Hematopoietic multipotent progenitor cell treated with erythropoietin and hydrocortisone succinate and interleukin-3 and kit ligand, for 8 days (in vitro differentiated cells): ENCODE measurements around the gene SLC22A8.
"Not testable (repeated sequence)": the region's sequence is repeated elsewhere in the genome, so short reads cannot be mapped to it uniquely, and the experiment has no call there.

Experiments used
- DNase-seq: peaks from one replicate; pipeline ENCODE4 v3.0.0-alpha.2; 2015

SLC22A8 gene

GRCh38 chr11:62985041-62985750, 30.4 kb downstream of the SLC22A8 start:
- DNase-seq, result no peak

DNA sequence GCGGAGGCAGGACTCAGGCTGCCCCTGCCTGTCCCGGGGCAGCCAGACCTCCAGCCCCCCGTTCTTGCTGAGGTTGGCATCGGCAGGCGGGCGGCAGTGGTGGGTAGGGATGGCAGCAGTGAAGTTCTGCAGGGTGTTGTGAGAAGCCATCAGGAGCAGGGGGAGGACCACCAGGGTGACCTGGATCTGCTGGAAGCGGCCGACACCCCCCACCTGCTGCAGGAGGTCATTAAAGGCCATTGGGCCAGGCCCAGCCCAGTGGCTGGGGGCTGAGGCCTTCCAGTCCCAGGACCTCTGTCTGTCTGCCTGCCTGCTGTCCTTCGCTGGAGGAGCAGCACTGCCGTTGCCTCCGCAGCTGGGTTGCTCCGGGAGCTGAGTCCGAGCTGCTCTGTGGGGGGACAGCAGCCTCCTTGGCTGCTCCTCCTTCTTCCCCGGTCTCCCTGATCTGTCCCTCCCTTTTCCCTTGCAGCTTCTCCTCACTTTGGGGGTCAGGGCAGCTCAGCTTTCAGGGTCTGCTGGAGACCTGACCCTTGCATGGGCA, 31.1 kb downstream of the SLC22A8 start, which contains the start of gene SLC22A6:
SLC22A6 (minus strand) TSS at position 517 of the 541 bp plus-strand sequence; CDS start at position 240, 277 bp downstream.
- no peak for DNase-seq

GRCh38 chr11:62983536-62984199, 32.0 kb downstream of the SLC22A8 start:
- DNase-seq, result no peak

DNA sequence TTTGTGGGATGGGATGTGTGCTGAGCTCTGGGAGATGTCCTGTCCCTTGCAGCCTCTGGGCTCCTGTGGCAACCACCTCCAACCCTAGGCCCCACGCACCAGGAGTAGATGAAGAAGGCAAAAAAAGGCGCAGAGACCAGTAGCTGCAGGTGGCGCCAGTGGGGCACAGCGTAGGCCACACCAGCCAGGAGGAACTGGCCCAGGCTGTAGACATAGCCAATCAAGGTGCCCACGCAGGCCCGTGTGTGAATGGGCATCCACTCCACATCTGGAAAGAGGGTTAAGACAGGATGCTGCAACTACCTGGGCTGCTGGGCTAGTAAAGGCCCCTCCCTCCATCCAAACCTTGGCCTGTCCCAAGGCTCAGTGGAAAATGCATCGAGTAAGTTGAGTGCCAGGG, 33.9 kb downstream of the SLC22A8 start:
- no peak for DNase-seq

DNA sequence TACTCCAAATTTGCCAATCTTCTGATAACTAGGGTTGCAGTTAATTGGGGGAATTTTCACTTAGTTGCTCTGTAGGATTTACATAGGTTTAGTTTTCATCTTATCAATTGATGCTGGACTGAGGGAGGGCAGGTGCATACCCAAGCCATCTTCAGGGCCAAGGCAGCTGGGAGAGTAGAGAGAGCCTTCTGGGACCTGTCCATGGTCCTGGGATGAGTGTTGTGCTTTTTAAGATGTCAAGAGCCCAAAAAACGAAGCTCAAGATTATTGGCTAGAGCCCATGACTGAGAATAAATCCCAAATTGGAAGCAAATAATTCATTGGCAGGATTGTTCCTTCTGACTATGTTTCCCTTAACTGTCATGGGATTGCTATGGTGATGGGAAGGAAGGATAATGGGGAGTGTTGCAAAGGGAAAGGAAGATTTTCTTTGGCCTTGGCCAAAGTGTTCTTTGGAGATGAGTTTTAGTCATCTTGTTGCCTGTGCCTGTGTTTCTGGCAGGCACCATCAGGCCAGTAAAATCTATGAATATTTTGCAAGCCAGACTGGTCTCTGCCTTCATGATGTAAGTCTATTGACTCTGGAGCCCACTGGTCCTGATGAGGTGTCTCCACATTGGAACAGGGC, 35.4 kb downstream of the SLC22A8 start:
- DNase-seq, result no peak

GRCh38 chr11:62976109-62976508, 39.5 kb downstream of the SLC22A8 start:
- peak; percentile 15 for DNase-seq

DNA sequence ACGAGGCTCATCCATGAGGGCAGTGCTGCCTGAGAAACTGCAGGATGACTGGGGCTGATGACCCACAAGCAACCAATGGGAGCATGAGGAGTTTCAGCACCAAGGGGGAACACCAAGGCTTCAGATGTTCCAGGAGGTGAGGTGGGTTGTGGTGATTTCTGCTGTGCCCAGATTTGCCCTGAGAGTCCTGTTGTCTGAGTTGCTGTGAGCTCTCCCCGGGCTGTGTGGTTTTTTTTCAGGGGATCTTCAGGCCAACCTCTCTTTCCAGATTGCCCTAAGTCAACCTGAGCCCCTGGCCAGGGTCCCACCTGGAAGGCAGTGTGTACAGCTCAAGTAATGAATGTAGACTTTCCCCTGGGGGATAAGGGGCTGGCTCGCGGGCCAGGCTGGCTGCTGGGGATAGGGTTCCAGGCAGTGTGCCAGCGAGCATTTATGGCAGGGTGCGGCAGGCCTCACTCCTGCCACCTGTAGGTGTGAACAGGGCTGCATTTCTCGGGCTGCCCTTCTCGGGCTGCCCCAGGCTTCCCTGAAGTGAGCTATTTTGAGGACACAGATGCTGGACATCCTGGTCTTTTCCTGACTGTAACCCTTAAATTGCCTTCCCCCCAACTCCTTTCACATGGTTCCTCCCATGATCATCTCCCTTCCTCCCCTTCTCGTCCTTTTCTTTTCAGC, 40.7 kb downstream of the SLC22A8 start:
- DNase-seq, result peak; percentile 55

DNA sequence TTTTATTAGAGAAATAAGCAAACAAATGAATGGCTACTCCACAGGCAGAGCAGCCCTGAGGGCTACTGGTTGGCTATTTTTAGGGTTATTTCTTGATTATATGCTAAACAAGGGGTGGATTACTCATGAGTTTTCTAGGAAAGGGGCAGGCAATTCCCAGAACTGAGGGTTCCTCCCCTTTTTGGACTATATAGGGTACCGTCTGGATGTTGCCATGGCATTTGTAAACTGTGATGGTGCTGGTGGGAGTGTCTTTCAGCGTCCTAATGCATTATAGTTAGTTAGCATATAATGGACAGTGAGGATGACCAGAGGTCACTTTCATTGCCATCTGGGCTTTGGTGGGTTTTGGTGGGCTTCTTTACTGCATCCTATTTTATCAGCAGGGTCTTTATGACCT, 50.1 kb downstream of the SLC22A8 start:
- DNase-seq, result peak; percentile 43

GRCh38 chr11:62962391-62962790, 53.2 kb downstream of the SLC22A8 start:
- no peak for DNase-seq

DNA sequence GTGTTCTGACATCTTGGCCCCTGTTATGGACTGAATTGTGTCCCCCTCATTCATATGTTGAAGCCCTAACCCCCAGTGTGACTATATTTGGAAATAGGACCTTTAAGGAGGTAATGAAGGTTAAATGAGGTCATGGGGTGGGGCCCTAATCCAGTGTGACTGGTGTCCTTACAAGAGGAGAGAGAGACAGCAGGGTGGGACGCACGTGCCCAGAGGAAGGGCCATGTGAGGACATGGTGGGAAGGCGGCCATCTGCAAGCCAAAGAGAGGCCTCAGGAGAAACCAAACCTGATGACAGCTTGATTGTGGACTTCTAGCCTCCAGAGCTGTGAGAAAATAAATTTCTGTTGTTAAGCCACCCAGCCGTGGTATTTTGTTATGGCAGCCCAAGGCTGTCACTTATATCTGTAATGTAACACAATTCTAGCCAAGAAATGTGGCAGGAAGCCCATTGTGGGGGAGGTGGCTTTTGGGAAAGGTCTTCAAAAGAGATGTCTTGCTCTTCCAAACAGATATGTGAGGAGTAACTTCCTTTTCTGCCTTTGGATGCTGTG, 54.5 kb downstream of the SLC22A8 start:
- DNase-seq, result no peak

DNA sequence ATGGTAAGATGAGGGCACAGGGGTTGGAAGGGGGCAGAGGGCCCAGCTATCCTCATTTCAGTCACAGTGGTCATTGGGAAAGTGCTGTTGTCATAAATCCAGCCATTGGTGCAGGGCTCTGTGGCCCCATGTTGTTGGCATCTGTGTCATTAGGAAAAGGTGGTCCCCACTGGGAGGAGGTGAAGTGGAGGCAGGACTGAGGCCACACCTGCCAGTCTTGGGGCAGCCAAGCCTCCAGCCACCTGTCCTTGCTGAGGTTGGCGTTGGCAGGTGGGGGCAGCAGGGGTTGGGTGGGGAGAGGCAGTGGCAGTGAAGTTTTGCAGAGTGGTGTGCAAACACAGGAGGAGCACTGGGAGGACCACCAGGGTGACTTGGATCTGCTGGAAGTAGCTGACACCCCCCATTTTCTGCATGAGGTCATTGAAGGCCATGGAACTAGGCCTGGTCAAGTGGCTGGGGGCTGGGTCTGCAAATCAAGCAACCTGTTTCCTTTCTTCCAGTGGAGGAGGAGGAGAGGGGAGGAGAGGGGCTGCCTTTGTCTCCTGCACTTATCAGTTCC, 56.1 kb downstream of the SLC22A8 start:
- DNase-seq, result no peak

DNA sequence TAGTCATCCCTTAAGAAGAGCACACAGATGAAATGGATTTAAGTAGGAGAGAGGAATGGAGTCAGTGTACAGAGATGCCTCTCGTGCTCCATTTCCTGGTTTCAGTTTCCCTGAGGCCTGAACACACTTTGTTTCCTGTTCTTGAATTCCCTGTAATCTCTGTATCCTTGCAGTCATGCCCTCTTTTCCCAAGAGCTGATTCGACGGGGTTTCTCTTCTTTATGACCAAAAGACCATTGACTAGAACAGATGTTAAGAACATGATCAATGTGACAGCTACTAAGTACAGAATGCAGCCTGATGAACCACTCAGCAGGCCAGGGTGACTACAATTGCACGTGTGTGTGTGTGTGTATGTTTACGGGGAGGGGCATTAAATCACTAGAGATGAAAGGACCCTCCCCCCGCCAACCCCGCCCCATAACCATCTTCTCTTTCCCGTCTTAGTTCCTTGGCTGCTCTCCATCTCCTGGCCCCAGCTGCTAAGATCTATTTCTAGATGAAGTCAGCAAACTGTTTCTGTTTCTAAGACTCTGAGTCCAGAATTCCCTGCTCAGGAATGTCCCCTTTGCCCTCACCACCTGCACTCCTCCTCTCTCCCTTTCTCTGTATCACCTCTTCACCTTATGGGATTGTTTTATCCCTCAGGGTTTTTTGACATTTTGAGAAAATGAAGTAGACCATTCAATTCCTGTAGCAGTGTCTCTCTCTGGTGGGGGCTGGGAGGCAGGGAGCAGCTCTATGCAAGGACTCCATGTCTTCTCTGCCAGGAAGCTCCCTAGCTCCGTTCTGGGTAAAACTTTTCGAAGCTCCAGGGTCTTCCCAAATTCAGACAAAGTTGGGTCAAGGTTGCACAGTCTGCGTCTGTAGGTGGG, 56.9 kb downstream of the SLC22A8 start:
- no peak for DNase-seq

- no peak for DNase-seq
Observed at GRCh38 chr11:62957147-62957546, 58.5 kb downstream of the SLC22A8 start.

- no peak for DNase-seq
Observed at GRCh38 chr11:62954478-62954877, 61.2 kb downstream of the SLC22A8 start.

DNA sequence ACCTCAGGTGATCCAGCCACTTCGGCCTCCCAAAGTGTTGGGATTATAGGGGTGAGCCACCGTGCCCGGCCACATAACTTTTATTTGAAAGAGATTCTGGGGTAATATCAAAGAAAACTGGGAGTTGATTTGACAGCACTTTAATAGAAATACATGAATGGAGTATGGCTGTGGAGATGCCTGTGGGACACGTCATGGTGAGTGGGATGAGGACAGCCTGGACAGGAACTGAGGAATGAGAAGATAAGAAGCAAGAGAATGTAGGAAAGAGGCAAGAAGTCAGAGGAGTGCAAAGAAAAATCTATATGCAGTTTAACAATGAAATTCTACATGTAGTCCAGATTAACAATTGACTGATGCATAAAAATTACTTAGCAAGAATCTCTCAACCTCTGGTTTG, 61.8 kb downstream of the SLC22A8 start:
- DNase-seq, result no peak

DNA sequence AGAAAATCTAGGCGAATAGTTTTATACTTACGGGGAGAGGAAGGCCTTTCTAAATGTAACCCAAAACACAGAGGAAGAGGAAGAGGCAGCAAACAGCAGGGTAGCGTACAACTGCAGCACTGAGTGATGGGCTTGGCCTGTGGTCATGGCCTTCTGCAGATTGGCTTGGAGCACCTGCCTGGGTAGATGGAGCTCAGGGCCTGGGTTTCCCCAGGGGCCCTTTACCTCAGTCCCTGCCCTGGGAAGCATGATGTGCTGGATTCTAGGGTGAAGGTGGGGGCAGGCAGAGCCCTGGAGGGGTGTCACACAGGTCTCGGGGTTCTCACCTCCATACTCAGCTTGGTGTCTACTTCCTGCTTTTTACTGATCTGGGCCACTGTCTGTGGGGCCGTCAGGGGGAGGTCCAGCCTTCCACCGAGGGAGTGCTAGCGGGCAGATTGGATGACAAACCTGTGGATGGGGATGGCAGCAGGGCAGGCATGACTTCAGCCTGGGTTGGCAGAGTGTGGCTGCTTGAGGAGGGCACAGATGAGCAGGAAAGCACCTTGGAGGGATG, 66.8 kb downstream of the SLC22A8 start:
- DNase-seq, result no peak

DNA sequence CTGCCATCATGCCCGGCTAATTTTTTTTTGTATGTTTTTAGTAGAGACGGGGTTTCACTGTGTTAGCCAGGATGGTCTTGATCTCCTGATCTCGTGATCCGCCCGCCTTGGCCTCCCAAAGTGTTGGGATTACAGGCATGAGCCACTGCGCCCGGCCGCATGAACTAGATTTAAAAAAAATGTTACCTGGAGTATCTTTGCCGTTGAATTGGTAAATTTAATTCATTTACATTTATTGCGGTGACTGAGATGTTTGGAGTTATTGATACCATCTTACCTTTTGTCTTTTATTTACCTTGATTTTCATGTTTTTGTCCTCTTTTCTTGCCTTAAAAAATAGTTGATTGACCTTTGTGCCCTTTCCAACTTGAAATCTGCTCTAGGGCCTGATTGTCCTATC, 70.1 kb downstream of the SLC22A8 start:
- not testable (repeated sequence) for DNase-seq
